GM19025 (cell line): ENCODE results near the gene FADD.

Experiments
- ATAC-seq: cut with Tn5 transposase; IDR thresholded peaks from one replicate; pipeline ENCODE4 v1.9.1; 2021; ENCODE audit warnings: mild to moderate bottlenecking, low read depth, moderate library complexity; ENCODE audit not compliant: unreplicated experiment

FADD gene

GRCh38 chr11:70202920-70203750 lies at the start of gene FADD:
Gene FADD (plus strand): TSS chr11:70203296. CDS start chr11:70203460, 164 bp downstream.
- peak; percentile 65 for ATAC-seq

- ATAC-seq = no peak
Observed at GRCh38 chr11:70155386-70155785, 47.7 kb upstream of the FADD start.

GRCh38 chr11:70156291-70157037 lies 46.6 kb upstream of the FADD start:
- no peak for ATAC-seq

GRCh38 chr11:70158201-70158600 lies 44.9 kb upstream of the FADD start:
- ATAC-seq = no peak

GRCh38 chr11:70158757-70159389 lies 44.2 kb upstream of the FADD start:
- ATAC-seq = no peak

- ATAC-seq = no peak
Observed at GRCh38 chr11:70159627-70160570, 43.2 kb upstream of the FADD start.

GRCh38 chr11:70161043-70161625 lies 42.0 kb upstream of the FADD start:
- ATAC-seq = no peak

- no peak for ATAC-seq
Observed at GRCh38 chr11:70164705-70165104, 38.4 kb upstream of the FADD start.

GRCh38 chr11:70167120-70167519 lies 36.0 kb upstream of the FADD start:
- ATAC-seq = no peak

GRCh38 chr11:70167723-70168404 lies 35.2 kb upstream of the FADD start:
- no peak for ATAC-seq

- ATAC-seq = no peak
Observed at GRCh38 chr11:70168405-70168754, 34.7 kb upstream of the FADD start.

GRCh38 chr11:70169127-70169526 lies 34.0 kb upstream of the FADD start:
- ATAC-seq = no peak

- ATAC-seq = no peak
Observed at GRCh38 chr11:70169632-70170031, 33.5 kb upstream of the FADD start.

GRCh38 chr11:70170596-70171210 lies 32.4 kb upstream of the FADD start:
- ATAC-seq = no peak

- ATAC-seq = no peak
Observed at GRCh38 chr11:70173018-70173417, 30.1 kb upstream of the FADD start.

- no peak for ATAC-seq
Observed at GRCh38 chr11:70174547-70175235, 28.4 kb upstream of the FADD start.

GRCh38 chr11:70175236-70175698 lies 27.8 kb upstream of the FADD start:
- ATAC-seq = no peak
